Measurements from ENCODE around the gene ZBTB20.

- TF ChIP-seq PATZ1 (CRISPR knock-in tag; IDR thresholded peaks at IDR 0.05; ENCODE audit: borderline replicate concordance) (no peak), TSHZ2 (CRISPR knock-in tag; IDR thresholded peaks at IDR 0.05) (no peak), ZFP30 (CRISPR knock-in tag; IDR thresholded peaks at IDR 0.05) (no peak)
- TF ChIP-seq, protein P1, sequence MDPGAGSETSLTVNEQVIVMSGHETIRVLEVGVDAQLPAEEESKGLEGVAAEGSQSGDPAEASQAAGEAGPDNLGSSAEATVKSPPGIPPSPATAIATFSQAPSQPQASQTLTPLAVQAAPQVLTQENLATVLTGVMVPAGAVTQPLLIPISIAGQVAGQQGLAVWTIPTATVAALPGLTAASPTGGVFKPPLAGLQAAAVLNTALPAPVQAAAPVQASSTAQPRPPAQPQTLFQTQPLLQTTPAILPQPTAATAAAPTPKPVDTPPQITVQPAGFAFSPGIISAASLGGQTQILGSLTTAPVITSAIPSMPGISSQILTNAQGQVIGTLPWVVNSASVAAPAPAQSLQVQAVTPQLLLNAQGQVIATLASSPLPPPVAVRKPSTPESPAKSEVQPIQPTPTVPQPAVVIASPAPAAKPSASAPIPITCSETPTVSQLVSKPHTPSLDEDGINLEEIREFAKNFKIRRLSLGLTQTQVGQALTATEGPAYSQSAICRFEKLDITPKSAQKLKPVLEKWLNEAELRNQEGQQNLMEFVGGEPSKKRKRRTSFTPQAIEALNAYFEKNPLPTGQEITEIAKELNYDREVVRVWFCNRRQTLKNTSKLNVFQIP (CRISPR knock-in tag; IDR thresholded peaks at IDR 0.05; ENCODE audit: borderline replicate concordance, low read depth) = no peak
These were observed 817.3 kb downstream of the ZBTB20 start for GRCh38 chr3:114329823-114330222.

All from SK-N-SH treated with all-trans-retinoic acid at 6 μM for 48 hours (cell line).